Central memory CD4-positive, alpha-beta T cell (primary cell): ENCODE data around the gene TAC4.

Experiments
- DNase-seq: peaks from one replicate; pipeline ENCODE4 v3.0.0; 2022
- total RNA-seq, 3 experiments: gene quantifications; one replicate each; lab custom pipeline; 2026; lab: John Stamatoyannopoulos, UW

TAC4 gene, protein sequence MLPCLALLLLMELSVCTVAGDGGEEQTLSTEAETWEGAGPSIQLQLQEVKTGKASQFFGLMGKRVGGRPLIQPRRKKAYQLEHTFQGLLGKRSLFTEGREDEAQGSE
- 0 reads per million in 3 experiments for total RNA-seq

GRCh38 chr17:49848019-49848473 lies at the start of gene TAC4:
Gene TAC4, minus strand, starts transcription at chr17:49848069. Its CDS starts 52 bp downstream, at chr17:49848017.
- DNase-seq: no peak

- DNase-seq: no peak
Measured at GRCh38 chr17:49896860-49897259, 49.0 kb upstream of the TAC4 start.

- no peak for DNase-seq
Measured at GRCh38 chr17:49896222-49896621, 48.4 kb upstream of the TAC4 start.

DNA sequence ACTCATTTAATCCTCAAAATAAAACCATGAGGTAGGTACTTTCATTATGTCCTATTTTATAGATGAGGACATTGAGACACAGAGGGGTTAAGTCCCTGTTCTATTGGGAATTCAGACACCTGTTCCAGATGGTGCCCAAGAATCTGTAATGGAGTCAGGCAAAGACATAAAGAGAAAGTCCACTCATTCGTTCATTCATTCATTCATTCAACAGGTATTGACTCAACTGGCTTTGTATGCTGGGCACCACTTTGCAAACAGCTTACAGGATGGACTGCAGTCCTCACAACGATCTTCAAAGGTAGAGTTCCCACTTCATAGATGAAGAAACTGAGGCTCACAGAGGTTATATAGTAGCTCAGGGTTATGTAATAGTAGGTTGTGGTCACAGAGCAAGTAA lies 47.9 kb upstream of the TAC4 start:
- no peak for DNase-seq

DNA sequence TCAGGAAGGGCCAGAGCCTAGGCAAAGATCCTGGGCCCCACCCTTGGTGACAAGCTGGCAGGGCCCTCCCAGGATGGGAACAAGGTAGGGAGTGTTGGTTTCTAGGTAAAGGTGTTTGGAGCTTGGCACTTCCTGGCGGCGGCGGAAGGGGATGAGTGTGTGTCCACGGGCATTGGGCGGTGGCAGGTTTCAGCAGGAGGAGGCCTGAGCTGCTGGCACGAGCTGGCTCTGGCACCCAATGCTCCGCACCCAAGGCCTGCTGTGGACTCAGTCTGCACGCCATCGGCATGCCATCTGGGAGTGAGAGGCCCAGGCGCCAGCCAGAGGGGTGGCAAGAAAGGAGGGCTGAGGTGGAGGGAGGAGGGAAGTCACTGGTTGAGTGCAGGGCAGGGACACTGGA lies 46.9 kb upstream of the TAC4 start:
- DNase-seq: no peak

DNA sequence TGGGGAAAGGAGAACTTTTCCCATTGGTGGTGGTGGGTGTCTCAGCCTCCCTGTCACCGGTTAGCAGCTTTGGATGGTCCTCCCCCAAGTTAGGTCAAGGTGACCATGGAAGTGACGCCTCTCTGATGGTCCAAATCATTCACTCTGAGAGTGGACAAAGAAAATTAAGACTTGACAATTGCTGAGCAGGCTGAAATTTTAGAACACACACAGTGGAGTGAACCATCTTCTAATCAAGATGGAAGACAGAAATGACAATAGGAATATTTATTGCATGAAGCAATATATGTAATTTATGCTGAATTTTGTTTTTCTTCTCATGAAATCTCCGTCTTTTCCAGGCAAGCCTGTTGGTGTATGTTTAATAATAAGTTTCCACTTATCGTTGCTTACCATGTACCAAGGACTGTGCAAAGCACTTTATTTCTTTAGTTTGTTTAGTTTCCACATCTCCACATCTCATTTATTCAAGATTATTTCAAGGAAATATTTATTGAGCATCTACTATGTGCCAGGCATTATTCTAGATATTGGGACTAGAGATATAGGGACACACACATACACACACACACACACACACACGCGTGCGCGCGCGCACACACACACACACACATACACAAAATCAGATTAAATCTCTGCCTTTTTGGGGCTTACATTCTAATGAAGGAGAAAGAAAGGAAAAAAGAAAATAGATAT lies 44.0 kb upstream of the TAC4 start:
- DNase-seq: no peak

DNA sequence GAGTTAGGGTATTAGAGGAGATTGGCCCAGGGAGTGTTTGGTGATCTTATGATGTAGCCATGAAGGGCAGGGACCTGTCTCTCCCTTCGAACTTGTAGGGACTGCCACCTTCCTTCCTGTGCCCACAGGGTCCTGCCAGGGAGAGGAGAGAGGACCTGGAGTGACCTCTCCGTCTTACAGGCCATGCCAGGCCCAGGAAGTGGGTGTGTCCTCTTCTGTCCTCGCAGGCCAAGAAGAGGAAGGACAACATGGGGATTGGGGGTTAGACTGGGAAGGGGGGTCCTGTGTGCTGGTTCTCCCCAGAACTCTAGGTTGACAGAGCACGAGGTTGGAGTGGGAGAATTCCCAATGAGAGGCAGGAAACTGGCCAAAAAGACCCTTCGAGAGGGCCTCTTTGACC lies 43.4 kb upstream of the TAC4 start:
- DNase-seq: no peak

GRCh38 chr17:49890852-49891251 lies 43.0 kb upstream of the TAC4 start:
- DNase-seq: no peak

DNA sequence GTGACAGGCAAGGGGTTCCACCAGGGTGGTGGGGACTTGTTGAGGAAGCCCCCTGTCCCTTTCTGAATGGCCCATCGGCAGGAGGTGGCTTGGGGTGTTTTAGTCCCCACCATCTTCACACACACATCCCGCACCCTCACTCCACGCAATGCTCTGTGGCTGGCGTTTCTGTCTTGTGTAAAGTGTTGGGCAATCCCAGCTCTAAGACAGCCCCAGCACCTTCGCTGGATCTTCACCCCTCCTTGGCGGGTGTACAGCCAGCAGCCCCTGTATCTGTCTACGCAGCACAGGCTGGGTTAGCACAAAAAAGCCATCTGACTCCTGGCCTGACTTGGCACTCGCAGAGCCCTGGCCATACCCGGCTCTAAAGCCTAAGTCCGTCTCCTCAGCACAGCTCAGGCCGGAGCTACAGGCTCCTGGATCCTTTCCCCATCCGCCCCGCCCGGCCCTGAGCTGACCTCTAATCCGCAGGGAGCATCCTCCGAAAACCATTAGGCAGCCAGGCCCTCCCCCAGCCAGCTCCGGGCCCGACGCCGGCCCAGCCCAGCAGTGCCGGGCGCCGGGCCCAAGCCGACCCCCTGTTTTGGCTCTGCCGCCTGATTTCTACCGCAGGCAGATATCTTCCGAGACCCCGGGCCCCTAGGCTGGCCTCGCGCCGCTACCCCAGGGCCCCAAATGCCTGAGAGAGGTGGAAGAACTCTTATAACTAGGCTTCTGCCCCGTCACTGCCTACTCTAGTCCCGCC lies 42.4 kb upstream of the TAC4 start:
- DNase-seq: no peak

- DNase-seq: no peak
Measured at GRCh38 chr17:49889500-49889899, 41.6 kb upstream of the TAC4 start.

GRCh38 chr17:49887744-49888360 lies 40.0 kb upstream of the TAC4 start:
- DNase-seq: no peak

GRCh38 chr17:49887086-49887743 lies 39.3 kb upstream of the TAC4 start:
- DNase-seq: no peak

- no peak for DNase-seq
Measured at GRCh38 chr17:49886036-49886435, 38.2 kb upstream of the TAC4 start.

- DNase-seq: no peak
Measured at GRCh38 chr17:49882434-49882833, 34.6 kb upstream of the TAC4 start.

DNA sequence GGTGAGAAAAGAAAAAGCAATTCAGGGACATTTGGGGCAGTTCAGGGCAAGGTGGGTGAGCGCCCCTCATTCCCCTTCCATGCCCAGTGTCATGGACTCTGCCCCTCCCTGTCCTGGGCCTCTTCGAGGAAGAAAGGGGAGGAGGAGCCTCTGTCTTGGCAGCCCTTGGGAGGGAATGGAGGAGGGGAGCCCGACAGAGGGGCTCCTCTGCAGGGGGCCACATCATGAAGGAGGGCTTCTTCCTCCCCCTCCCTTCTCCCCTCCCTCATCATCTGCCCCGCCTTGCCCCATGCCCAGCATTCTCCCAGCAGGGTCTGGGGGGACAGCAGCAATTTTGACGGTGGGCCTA lies 33.2 kb upstream of the TAC4 start:
- no peak for DNase-seq

- DNase-seq: peak; percentile 44
Measured at GRCh38 chr17:49880291-49881053, 32.6 kb upstream of the TAC4 start.

DNA sequence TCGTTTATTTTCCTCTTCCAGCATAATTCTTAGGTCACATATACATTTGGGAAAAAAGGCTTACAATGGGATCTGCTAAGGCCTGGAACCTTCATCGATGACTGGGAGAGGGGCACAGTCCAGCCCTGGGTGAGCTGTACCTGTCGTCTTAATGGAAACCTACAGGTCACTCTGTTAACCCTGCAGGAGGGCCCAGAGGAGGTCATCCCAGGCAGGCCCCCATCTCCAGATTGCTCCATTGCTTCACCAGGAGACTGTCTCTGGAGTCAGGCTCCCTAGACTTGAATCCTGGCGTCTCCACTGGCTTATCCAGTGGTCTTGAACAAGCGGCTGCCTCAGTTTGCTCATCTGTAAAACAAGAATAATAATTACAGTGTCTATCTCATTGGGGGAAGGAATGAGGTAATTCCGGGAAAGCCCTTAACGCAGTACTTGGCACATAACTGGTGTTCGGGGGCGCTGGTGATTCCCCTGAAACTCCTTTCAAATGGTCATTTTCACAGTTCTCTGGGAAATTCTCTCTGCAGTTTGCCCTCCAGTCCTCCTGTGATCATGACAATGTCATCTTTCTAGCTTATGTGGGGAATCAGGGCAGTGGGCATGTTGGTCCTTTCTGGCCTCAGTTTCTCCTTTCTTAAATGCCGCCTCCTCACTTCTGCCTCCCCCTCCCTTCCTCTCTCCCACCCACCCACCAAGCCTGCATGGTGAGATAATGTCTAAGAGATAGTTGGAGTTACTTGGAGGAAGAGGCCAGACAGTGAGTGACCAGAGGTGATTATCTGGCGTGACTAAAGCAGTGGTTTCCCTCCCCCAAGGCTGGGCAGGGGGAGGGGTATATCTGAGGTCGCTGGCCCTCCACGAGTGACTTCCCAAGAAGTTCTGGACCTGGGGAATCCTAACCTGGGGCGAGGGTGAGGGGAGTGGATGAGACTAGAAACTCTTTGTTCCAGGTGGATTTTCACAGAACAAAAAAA lies 31.3 kb upstream of the TAC4 start:
- DNase-seq: no peak

- DNase-seq: no peak
Measured at GRCh38 chr17:49875685-49876084, 27.8 kb upstream of the TAC4 start.

GRCh38 chr17:49874911-49875310 lies 27.0 kb upstream of the TAC4 start:
- DNase-seq: no peak

DNA sequence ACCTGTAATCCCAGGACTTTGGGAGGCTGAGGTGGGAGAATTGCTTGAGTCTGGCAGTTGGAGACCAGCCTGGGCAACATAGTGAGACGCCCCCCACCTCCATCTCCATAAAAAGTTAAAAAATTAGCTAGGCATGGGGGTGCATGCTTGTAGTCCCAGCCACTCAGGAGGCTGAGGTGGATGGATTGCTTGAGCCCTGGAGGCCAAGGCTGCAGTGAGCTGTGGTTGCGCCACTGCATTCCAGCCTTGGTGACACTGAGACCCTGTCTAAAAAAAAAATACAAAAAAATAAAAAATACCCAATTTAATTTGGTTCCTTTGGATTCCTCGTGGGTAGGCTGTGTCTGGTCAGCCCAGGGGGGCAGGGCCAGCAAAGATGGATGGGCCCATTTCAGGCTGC lies 26.1 kb upstream of the TAC4 start:
- no peak for DNase-seq

DNA sequence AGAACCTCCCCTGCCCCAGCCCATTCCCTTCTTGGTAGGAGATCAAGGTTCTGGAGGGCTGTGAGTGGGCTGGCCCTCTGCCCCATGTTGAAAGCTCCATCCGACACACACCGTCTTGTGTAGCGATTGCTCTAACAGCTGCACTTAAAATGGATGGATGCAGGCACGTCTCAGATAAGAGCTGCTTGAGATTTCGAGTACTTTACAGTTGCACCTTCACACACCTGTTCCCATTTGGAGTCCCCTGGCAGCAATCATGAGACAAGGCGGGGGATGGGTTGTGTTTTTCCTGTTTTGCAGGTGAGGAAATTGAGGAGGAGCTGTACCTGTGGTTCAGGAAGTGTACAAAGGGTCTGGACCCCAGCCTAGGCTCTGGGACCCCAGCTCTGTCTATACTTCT lies 25.6 kb upstream of the TAC4 start:
- DNase-seq: no peak
